GM10847 (cell line): ENCODE data around the gene SPINK13.

ENCODE experiments used
- POLR2A ChIP-seq: IDR thresholded peaks from 2 replicates; pipeline ENCODE4 v1.6.1; 2011; ENCODE audit not compliant: insufficient read length; ENCODE audit errors: extremely low read depth

The SPINK13 gene

GRCh38 chr5:148268566-148268965 is at the start of gene SPINK13:
SPINK13 (plus strand) TSS chr5:148268794; CDS start chr5:148270073, 1,279 bp downstream.
- no peak for TF ChIP-seq POLR2A

DNA sequence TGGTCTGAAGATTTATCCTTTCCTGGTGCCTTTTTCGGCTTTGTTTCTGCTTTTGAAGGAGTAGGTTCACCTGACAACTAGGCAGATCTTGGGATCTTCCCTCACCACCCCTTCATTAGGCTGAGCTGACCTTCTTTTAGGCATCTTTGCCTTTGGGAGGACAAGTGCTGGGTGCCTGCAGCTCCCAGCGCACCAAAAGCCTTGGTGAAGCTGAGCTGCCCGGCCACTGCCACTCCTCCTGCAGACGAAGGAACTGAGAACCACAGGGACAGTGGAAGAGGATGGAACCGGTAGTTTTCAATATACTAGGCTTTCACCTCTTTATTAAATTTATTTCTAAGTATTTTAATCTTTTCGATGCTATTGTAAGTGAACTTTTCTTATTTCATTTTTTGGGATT is 47.1 kb upstream of the SPINK13 start:
- TF ChIP-seq POLR2A: no peak

DNA sequence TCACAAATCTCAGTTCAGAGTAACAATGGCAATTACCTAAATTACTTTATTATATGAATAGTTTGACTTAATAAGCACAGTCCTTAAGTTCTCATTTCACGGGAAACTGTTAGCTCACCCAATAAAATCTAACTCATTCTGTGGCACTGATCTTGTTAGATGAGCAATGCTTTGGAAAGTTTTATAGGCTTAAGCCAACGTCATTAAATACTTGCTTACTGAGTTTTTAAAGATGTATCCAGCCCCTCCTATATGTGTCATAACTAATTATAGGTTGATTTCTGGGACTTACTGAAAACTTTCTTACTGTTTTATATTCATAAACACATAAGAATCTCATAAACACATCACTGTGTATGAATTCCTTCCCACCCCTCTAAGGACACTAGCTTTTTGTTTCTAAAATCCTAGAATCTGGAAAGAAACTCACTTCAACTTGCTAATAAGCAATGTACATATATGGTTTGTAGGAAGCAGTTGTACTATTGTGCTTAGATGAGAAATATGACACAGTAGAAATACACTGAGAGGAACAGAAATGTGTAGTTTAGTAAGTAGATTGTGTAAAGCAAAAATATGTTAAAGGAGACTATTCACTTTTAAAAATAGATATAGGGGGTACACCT is 44.4 kb upstream of the SPINK13 start:
- no peak for TF ChIP-seq POLR2A

- TF ChIP-seq POLR2A: no peak
Observed at GRCh38 chr5:148228392-148228984, 40.1 kb upstream of the SPINK13 start.

GRCh38 chr5:148229840-148230239 is 38.8 kb upstream of the SPINK13 start:
- TF ChIP-seq POLR2A: no peak

DNA sequence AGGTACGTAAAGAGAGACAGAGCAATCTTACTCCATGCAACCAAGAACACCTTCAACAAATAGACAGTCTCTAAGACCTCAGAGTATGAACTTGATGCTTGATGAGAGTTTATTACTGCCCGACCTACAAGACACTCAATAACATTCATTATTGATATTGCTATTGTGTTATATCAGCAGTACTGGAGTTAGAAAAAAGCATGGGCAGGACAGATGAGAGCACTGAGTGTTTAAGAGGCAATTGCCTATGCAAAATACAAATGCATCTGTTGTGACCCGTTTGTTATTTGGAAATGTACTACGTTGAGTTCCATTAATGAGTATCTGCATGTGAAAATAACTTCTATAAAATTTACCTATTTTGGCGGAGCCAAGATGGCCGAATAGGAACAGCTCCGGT is 38.4 kb upstream of the SPINK13 start:
- TF ChIP-seq POLR2A: no peak

DNA sequence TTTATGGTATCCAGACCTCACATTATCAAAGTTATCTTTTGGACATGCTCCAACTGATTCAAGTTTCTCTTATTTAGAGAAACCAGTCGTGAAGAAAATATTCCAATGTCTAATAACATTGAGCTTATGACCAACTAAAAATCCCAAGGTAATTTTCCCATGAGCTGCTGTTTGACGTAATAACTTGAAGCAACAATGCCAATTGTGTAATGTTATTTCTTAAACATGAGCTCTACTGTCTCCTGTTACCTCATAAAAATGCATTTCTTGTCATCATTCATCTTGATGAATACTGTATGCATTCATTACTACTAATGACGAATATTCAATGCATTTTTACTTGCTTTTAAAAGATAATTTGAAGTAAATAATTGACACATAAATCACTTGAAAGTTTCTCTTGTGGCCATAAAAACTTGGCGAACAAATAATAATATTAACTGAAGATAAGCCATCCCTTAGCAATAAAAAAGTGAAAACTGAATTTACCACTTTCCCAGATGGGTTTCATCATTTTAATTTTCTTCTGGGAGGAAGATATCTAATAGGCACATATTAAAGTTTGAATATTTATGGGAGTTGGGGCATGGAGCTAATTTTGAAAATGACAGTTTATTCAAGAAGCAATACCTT is 30.7 kb upstream of the SPINK13 start:
- TF ChIP-seq POLR2A: no peak

- TF ChIP-seq POLR2A: no peak
Observed at GRCh38 chr5:148238418-148238794, 30.2 kb upstream of the SPINK13 start, which contains the start of gene MARCOL. MARCOL (plus strand) TSS chr5:148238525; CDS start chr5:148238598, 73 bp downstream.

DNA sequence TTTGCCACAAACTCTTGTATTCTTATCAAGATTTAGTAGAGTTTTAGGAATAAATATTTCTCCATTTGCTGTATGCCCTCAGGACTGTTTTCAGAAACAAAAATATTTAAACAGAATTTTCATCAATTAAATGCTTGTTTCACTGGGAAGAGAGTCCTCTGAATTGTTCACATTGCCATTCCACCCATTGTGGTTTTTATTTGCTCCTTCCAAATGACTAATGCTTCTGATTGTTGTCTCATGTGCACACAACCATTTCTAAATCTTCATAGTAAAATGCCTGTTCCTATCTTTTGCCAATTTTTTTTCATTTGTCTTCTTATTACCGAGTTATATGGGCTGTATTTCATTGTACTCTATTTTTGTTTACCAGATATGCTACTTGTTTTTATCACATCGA is 19.7 kb upstream of the SPINK13 start:
- no peak for TF ChIP-seq POLR2A

- no peak for TF ChIP-seq POLR2A
Observed at GRCh38 chr5:148255456-148255855, 13.1 kb upstream of the SPINK13 start.

DNA sequence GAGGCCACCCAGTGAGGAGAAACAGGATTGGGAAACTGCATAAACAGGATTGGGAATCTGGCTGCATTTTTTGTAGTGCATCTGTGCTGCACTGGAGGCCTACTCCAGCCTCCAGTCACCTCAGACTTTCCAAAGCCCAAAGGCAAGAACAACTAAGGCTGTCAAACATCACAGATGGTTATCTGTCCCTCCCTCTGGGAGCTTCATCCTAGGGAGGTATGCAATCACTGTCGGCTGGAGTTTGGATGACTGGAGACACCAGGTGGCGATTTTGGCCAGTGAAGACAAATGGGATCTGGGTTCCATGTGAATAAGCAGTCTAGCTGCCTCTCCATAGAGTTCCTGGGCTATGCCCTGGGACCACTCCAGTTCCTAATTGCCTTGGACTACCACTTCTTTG is 9.3 kb upstream of the SPINK13 start:
- TF ChIP-seq POLR2A: no peak

DNA sequence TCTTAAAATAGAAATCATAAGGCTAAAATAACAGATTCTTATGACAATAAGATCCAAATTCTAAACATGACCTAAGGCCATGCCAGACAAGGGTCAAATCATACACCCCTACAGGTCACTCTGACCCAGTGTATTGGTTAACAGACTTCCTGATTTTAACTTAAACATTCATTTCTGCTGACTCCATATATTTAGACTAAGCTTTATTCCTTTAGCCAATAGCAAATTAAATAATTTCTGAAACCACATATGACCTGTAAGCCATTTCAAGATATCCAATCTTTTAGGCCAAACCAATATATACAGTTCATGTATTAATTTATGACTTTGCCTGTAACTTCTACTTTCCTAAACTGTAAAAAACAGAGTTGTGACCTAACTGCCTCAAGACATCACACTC is 7.4 kb upstream of the SPINK13 start:
- TF ChIP-seq POLR2A: no peak

DNA sequence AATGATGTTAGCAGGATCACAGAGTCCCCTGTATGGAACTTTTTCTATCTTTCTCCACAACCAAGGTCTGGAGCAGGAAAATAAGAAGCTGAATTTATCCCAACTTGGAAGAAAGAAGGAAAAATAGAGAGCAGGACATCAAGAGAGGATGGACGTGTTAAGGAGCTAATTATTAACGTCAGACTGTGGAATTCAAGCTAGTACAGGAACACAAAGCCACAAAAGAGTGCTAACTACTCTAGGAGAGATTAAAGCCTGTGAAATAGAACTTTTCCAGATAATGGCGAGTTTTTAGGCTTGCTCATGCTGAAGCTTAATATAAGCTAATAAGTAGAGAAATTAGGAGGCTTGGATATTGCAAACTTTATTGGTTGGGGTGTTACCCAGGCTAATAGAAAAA is 632 bp upstream of the SPINK13 start:
- no peak for TF ChIP-seq POLR2A

- no peak for TF ChIP-seq POLR2A
Observed at GRCh38 chr5:148290271-148291195, 21.9 kb downstream of the SPINK13 start.

DNA sequence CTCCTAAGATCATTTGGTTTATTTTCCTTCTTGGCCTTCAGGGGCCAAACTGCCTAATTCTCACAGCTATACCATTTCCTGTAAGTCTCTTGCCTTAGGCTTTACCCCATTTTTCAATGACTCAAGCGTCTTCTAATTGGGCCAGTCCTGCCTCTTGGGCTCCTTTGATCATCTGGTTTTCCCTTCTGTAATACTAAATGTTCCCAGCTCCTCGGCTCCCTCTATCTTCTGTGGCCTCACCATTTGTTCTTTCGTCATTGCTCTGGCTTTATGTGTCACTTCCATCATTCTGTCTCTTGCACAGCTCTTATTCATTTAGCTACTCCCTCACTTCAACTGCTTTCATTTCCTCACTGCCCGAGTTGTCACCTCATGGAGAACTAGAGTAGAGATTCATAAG is 29.1 kb downstream of the SPINK13 start:
- TF ChIP-seq POLR2A: no peak
